ENCODE data around the gene SH3TC2. TPM values are rescaled to one million over a fixed set of nuclear protein-coding genes. Genes with fewer than 3 reads are reported as not detected.

The SH3TC2 gene
- total RNA-seq, 1 experiment from 2014 or later = 32.0 TPM

- H3K4me2 ChIP-seq (ENCODE audit: low read length) = peak overlapping the region; percentile 56
- ATAC-seq = peak; percentile 16
- POLR2A ChIA-PET (ENCODE audit: unreplicated experiment) = interaction anchor here (0.6 to 1.1 kb wide), 3 partner anchors 16 to 1064 kb away, joined by 3 to 6 read pairs (median 4); no protein-coding TSS in a partner anchor
These were observed 84.3 kb downstream of the SH3TC2 start for GRCh38 chr5:148978370-148979082.

GRCh38 chr5:148976569-148977381 lies 86.1 kb downstream of the SH3TC2 start:
- peak overlapping the region; percentile 14 for H3K9ac ChIP-seq (ENCODE audit: low read length)
- H3K4me2 ChIP-seq (ENCODE audit: low read length) = peak overlapping the region; percentile 56
- H3K27me3 ChIP-seq (ENCODE audit: low read length) = no peaks in the 10 kb centered on the region
- H3K4me3 ChIP-seq (ENCODE audit: low read length) = no peak overlapping the region
- intact Hi-C loops (cut with micrococcal nuclease) = loop anchor here (10.0 kb wide), 1 partner anchor 1082 kb away; no protein-coding TSS in a partner anchor
- peaks cover 75% of the 10 kb centered on the region for H3K4me1 ChIP-seq (ENCODE audit: insufficient read depth, low read length)
- BruUV-seq (replicated peaks) = no TSS peak
- TF ChIP-seq CTCF (conservative IDR thresholded peaks at IDR 0.05; ENCODE audit: low read depth, low read length) (no peak), EZH2 (IDR thresholded peaks at IDR 0.05; ENCODE audit: low read length, unreplicated experiment) (no peak), EZH2phosphoT487 (IDR thresholded peaks at IDR 0.05; ENCODE audit: borderline replicate concordance, low read length) (no peak)
- no peaks in the 10 kb centered on the region for H3K9me3 ChIP-seq (ENCODE audit: low read length)
- H2AFZ ChIP-seq (ENCODE audit: low read length) = peak overlapping the region; percentile 40
- ChIA-PET POLR2A (ENCODE audit: unreplicated experiment) (interaction anchor here (0.5 to 1.2 kb wide), 6 partner anchors 50 to 234 kb away, joined by 3 to 7 read pairs (median 5); partner anchors contain the start of gene ADRB2), CTCF (interaction anchor here (0.6 to 0.9 kb wide), 3 partner anchors 20 to 578 kb away, joined by 3 to 4 read pairs (median 3); no protein-coding TSS in a partner anchor)
- H3K36me3 ChIP-seq (ENCODE audit: low read depth, low read length) = no peaks in the 10 kb centered on the region
- H3K27ac ChIP-seq (ENCODE audit: low read length) = peak overlapping the region; percentile 85
- no peaks in the 10 kb centered on the region for H4K20me1 ChIP-seq (ENCODE audit: low read length)
- H3K9me2 ChIP-seq (replicated peaks; ENCODE audit: low read length) = no peaks in the 10 kb centered on the region
- H3K79me2 ChIP-seq (ENCODE audit: low read length) = no peaks in the 10 kb centered on the region
- peak; percentile 93 for DNase-seq
- ATAC-seq = peak; percentile 13
- peaks cover 43% of the 10 kb centered on the region for H3F3A ChIP-seq (ENCODE audit: low read length, unreplicated experiment)

More at GRCh38 chr5:148978370-148979082, 84.3 kb downstream of the SH3TC2 start:
- Histone ChIP-seq H3K27me3 (ENCODE audit: low read length) (no peaks in the 10 kb centered on the region), H2AFZ (ENCODE audit: low read length) (peak overlapping the region; percentile 59), H3K4me3 (ENCODE audit: low read length) (peak overlapping the region; percentile 0; the same call in 1 of the 2 replicates), H3K9ac (ENCODE audit: low read length) (peak overlapping the region; percentile 56), H3K79me2 (ENCODE audit: low read length) (no peaks in the 10 kb centered on the region), H3F3A (ENCODE audit: low read length, unreplicated experiment) (peaks cover 28% of the 10 kb centered on the region), H4K20me1 (ENCODE audit: low read length) (no peaks in the 10 kb centered on the region), H3K4me1 (ENCODE audit: insufficient read depth, low read length) (peaks cover 64% of the 10 kb centered on the region), H3K27ac (ENCODE audit: low read length) (peak overlapping the region; percentile 85), H3K9me3 (ENCODE audit: low read length) (no peaks in the 10 kb centered on the region), H3K9me2 (replicated peaks; ENCODE audit: low read length) (no peaks in the 10 kb centered on the region), H3K36me3 (ENCODE audit: low read depth, low read length) (no peaks in the 10 kb centered on the region)
- CTCF ChIA-PET = interaction anchor here (0.6 to 2.2 kb wide), 3 partner anchors 57 to 248 kb away, joined by 3 to 6 read pairs (median 3); no protein-coding TSS in a partner anchor
- BruUV-seq (replicated peaks) = TSS peak; percentile 93
- DNase-seq = peak; percentile 83
- intact Hi-C loops (cut with micrococcal nuclease) = loop anchor here (10.0 kb wide), 1 partner anchor 1084 kb away; no protein-coding TSS in a partner anchor
- no peak for TF ChIP-seq EZH2 (IDR thresholded peaks at IDR 0.05; ENCODE audit: low read length, unreplicated experiment)
- TF ChIP-seq EZH2phosphoT487 (IDR thresholded peaks at IDR 0.05; ENCODE audit: borderline replicate concordance, low read length) = no peak
- TF ChIP-seq CTCF (conservative IDR thresholded peaks at IDR 0.05; ENCODE audit: low read depth, low read length) = no peak
